ENCODE data around the gene INTS4.
"Not testable (repeated sequence)": the region's sequence is repeated elsewhere in the genome, so short reads cannot be mapped to it uniquely, and the experiment has no call there.

INTS4 gene

GRCh38 chr11:78022397-78023396 lies 28.2 kb upstream of the INTS4 start, which contains the start of gene KCTD14:
KCTD14 (minus strand) TSS chr11:78023276; CDS start chr11:78023249, 27 bp downstream.
- peak; percentile 57 for DNase-seq (ENCODE audit: low spot score)

- DNase-seq (ENCODE audit: low spot score) = no peak
Measured at GRCh38 chr11:78021611-78022010, 27.1 kb upstream of the INTS4 start.

GRCh38 chr11:78020246-78020645 lies 25.8 kb upstream of the INTS4 start:
- DNase-seq (ENCODE audit: low spot score) = no peak

DNA sequence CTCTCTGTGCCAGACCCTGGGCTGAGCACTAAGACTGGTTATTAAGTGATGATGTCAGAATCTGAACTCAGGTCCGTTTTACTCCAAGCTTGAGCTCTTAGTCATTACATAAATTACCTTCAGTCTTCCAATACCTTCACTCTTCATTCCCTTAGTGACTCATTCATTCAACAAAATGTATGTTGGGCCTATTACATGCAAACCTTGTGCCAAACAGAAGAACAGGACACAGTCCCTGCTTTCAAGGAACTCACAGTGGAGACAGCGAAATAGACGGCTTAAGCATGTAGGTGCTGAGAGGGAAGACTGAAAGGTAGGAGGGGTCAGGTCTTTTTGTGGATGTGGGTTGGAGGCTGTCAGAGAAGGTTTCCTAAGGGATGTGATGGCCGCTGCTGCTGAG lies 25.3 kb upstream of the INTS4 start:
- no peak for DNase-seq (ENCODE audit: low spot score)

DNA sequence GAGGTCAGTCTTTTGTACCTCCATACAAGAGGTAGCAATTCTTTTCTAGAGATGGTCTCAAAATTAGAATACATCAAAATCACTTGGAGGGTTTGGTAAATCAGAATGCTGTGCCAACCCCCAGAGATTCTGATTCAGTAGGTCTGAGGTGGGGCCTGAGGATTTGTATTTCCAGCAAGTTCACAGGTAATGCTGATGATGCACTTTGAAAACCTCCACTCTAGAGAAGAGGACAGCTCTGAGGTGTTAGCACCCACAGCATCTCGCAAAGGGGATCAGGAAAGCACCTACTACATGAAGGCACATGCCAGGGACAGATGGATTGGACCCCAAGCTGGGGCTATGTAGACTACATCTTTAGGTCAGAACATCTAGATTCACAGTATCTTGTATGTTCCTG lies 21.4 kb upstream of the INTS4 start:
- no peak for DNase-seq (ENCODE audit: low spot score)

DNA sequence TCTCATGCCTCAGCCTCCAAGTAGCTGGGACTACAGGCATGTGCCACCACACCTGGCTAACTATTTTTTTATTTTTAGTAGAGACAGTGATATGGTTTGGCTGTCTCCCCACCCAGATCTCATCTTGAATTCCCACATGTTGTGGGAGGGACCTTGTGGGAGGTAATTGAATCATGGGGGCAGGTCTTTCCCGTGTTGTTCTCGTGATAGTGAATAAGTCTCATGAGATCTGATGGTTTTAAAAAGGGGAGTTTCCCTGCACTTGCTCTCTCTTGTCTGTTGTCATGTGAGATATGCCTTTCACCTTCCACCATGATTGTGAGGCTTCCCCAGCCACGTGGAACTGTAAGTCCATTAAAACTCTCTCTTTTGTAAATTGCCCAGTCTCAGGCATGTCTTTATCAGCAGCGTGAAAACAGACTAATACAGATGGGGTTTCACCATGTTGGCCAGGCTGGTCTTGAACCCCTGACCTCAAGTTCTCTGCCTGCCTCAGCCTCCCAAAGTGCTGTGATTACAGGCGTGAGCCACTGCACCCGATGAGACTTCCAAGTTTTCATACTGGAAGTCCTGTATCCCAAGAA lies 20.6 kb upstream of the INTS4 start:
- not testable (repeated sequence) for DNase-seq (ENCODE audit: low spot score)

DNA sequence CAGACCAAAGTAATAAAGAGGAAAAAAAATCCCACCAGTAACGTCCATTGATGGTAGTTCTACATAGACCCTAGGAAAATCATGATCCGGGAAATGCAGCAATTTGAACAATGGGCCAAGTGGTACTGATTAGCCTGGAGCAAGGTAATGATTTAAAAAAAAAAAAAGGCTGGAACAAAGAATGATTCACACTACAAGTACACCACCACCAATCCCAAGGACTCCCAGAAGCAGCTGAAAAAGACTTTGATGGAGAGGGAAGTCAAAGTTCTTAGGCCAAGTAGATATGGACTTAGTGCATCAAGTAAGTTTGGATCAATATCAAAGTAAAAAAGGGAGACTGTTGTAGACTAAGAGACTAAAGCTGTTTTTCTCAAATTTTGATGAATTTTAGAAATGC lies 16.8 kb upstream of the INTS4 start:
- no peak for DNase-seq (ENCODE audit: low spot score)

DNA sequence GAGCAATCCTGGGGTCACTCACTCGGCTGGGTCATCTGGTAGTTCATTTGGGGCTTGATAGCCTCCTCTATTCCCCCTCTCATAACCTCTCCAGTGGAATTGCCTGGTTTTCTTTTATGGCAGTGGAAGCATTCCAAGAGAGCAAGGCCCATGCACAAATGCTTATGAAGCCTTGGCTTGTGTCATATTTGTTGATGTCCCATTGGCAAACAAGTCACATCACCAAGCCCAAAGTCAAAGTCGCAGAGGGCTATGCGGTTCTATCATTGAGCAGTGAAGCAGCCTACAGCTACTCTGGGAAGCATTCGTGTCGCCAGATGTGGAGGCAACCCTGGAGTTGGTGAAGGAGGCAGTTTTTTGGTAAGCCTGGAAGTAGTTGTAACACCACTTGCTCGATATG lies 16.3 kb upstream of the INTS4 start:
- DNase-seq (ENCODE audit: low spot score) = no peak

GRCh38 chr11:78010304-78010703 lies 15.8 kb upstream of the INTS4 start:
- no peak for DNase-seq (ENCODE audit: low spot score)

GRCh38 chr11:78009062-78009461 lies 14.6 kb upstream of the INTS4 start:
- no peak for DNase-seq (ENCODE audit: low spot score)

DNA sequence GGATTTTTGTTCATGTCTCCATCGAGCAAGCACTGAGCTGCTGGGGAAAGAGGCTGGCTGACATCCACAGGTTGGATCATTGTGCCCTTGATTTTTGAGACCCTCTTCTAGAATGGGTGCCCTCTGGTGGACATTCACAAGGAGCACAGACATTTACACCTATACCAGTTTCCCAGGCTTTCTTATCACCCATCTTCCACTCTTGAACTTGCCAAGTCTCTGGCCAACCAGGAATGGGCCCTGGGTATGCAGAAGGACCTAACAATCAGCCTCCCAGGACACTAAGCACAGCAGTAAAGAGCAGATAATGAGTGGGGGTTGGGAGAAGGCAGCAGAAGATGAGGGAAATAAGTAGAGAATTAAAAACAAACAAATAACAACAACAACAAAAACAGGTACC lies 5.7 kb upstream of the INTS4 start:
- DNase-seq (ENCODE audit: low spot score) = peak; percentile 83

GRCh38 chr11:77999446-78000030 lies 5.1 kb upstream of the INTS4 start:
- no peak for DNase-seq (ENCODE audit: low spot score)

DNA sequence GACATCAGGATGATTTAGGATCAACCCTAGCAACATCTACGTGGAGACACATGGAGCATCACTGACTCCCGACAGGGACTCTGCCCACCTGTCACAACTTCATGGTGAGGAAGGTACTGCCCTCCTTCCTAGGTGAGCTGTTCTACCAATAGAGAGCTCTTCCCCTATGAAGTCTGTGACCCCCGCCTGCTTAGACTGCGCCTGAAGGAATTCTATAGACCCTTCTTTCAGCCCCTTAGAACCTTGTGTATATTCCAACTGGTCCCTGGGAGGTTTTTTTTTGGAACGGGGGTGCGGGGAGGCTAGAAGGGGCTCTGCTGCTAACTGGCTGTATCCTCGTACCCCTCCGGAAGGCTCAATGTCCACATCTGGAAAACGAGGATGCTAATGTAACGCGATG lies 566 bp downstream of the INTS4 start:
- DNase-seq (ENCODE audit: low spot score) = peak; percentile 7

GRCh38 chr11:77990981-77991380 lies 3.5 kb downstream of the INTS4 start:
- DNase-seq (ENCODE audit: low spot score) = no peak

GRCh38 chr11:77986456-77986855 lies 8.0 kb downstream of the INTS4 start:
- not testable (repeated sequence) for DNase-seq (ENCODE audit: low spot score)

- no peak for DNase-seq (ENCODE audit: low spot score)
Measured at GRCh38 chr11:77981346-77981947, 13.0 kb downstream of the INTS4 start.

DNA sequence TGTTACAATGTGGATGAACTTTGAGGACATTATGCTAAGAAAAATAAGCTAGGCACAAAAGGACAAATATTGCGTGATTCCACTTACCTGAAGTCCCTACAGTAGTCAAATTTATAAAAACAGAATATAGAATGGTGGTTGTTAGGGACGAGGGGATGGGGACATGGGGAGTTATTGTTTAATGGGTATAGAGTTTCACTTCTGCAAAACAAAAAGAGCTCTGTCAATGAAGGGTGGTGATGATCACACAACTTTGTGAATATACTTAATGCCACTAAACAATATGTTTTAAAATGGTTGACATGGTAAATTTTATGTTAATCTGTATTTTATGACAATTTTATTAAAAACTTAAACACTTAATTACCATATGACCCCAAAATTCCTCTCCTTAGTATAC lies 26.1 kb downstream of the INTS4 start:
- DNase-seq (ENCODE audit: low spot score) = no peak

DNA sequence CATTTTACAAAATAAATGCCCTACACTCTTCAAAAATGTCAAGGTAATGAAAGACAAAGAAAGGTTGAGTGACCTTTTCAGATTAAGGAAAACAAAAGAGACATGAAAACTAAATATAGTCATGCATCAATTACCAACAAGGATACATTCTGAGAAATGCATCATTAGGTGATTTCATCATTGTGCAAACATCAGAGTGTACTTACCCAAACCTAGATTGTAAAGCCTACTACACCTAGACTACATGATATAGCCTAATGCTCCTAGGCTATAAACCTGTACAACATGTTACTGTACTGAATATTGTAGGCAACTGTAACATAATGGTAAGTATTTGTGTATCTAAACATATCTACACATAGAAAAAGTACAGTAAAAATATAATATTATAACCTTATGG lies 26.7 kb downstream of the INTS4 start:
- DNase-seq (ENCODE audit: low spot score) = no peak

DNA sequence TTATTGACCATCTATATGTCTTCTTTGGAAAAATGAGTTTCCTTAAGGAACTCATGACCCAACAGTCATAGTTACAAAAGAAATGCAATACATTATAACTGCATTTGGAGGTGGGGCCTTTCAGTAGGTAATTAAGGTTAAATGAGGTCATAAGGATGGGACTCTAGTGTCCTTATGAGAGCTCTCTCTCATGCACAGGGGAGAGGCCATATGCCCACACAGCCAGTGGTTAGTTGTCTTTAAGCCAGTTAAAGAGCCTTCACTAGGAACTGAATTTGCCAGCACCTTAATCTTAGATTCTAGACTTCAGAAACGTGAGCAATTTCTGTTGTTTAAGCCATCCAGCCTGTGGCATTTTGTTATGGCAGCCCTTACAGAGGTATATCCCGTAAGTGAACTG lies 27.3 kb downstream of the INTS4 start:
- no peak for DNase-seq (ENCODE audit: low spot score)

DNA sequence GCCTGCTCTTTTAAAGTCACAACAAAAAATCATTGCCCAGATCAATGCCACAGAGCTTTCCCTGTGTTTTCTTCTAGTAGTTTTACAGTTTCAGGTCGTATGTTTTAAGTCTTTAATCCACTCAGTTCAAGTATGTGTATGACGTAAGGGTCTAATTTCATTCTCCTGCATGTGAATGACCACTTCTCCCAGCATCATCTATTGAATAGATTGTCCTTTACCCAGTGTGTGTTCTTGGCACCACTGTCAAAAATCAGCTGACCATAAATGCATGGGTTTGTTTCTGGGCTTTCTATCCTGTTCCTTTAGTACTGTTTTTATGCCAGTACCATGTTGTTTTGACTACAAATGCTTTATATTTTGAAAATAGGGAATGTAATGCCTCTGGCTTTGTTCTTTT lies 28.1 kb downstream of the INTS4 start:
- DNase-seq (ENCODE audit: low spot score) = no peak

DNA sequence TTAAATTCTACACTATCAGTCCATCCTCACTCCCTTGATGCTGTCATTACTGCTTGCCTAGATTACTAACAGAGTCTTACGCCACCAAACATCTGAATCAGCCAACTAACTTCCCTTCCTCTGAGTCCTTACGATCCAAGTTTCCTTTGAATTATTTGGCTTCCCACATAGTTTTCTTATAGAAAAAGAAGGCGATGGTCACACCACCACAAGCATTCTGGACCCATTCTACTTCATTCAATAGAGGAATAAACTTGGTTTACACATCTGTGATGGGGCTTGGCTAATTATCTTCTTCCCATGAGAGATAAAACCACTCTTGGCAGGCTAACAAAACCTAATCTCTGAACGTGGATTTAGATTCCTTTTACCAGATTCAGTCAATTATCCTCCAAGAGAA lies 35.0 kb downstream of the INTS4 start:
- DNase-seq (ENCODE audit: low spot score) = no peak

DNA sequence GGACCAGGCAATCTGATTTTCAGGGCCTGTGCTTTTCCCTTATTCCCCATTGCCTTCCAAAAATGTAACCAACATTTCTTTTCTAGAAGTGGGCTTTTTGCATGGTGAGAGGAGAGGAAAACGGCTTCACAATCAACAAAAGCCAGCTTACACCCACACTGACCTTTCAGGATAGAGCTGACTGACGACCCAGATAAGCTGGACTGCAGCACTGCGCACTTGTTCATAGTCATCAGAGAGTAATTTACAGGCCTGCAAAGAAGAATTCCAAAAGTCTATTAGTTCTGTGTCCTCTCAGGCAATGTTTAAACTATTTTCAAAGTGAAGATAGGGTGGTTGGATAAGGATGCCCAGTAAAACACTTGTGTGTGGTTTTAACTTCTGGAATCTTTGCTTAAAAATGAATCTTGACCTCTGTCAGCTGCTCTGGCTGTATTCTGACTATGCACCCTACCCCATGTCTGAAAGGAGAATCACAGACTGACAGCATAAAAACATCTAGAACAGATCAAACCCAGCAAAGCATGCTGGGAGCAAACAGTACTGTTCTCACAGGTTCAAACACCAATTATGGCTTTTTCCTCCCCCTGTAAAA lies 35.8 kb downstream of the INTS4 start:
- DNase-seq (ENCODE audit: low spot score) = not testable (repeated sequence)

Measured in RKO (cell line).